WTC11 (cell line): Measurements from ENCODE around the gene ANXA6. TPM values are rescaled to one million over a fixed set of nuclear protein-coding genes. Genes with fewer than 3 reads are reported as not detected.
"Not testable (repeated sequence)": the region's sequence is repeated elsewhere in the genome, so short reads cannot be mapped to it uniquely, and the experiment has no call there.

Experiments used
- ATAC-seq: fragments of 200-7000 bp; cut with Tn5 transposase; 2 replicates; pipeline ENCODE4 v1.10.0; 2021; ENCODE audit warnings: mild to moderate bottlenecking, moderate library complexity
- CTCF ChIA-PET: fragments of 300-600 bp; sonication (Branson Sonifier 250); formaldehyde crosslinking; loops from one replicate; lab custom pipeline; 2021; ENCODE audit warnings: antibody characterized with exemption; lab: Charles Lee
- POLR2A ChIA-PET: fragments of 350-600 bp; sonication (Branson Sonifier 250); formaldehyde crosslinking; loops from one replicate; lab custom pipeline; 2021; ENCODE audit warnings: antibody characterized with exemption; lab: Charles Lee
- DNase-seq: peaks from one replicate; pipeline ENCODE4 v3.0.0; 2021; ENCODE audit warnings: low spot score
- H3K27ac Mint-ChIP-seq: 2 replicates; pipeline ENCODE4 v1.8.0; 2021; ENCODE audit warnings: mixed read lengths
- H3K27me3 Mint-ChIP-seq: 2 replicates; pipeline ENCODE4 v1.8.0; 2021; ENCODE audit warnings: low read depth, mild to moderate bottlenecking, moderate library complexity, mixed read lengths
- H3K36me3 Mint-ChIP-seq: 2 replicates; pipeline ENCODE4 v1.8.0; 2021; ENCODE audit warnings: mixed read lengths
- H3K4me1 Mint-ChIP-seq: 2 replicates; pipeline ENCODE4 v1.8.0; 2022; ENCODE audit warnings: mixed read lengths
- H3K4me3 Mint-ChIP-seq: 2 replicates; pipeline ENCODE4 v1.8.0; 2021; ENCODE audit warnings: mild to moderate bottlenecking, moderate library complexity, mixed read lengths
- H3K9me3 Mint-ChIP-seq: 2 replicates; pipeline ENCODE4 v1.8.0; 2021; ENCODE audit warnings: mixed read lengths
- ELF4 ChIP-seq: sonication (generic); formaldehyde crosslinking; IDR thresholded peaks from 2 replicates; pipeline ENCODE4 v1.8.1; 2022; ENCODE audit warnings: low read depth, mild to moderate bottlenecking, moderate library complexity, missing genetic modification reagents
- ETV6 ChIP-seq: sonication (generic); formaldehyde crosslinking; IDR thresholded peaks from 2 replicates; pipeline ENCODE4 v1.8.1; 2022; ENCODE audit warnings: mild to moderate bottlenecking, missing genetic modification reagents
- MLX ChIP-seq: sonication (generic); formaldehyde crosslinking; IDR thresholded peaks from 2 replicates; pipeline ENCODE4 v1.8.1; 2023; ENCODE audit warnings: mild to moderate bottlenecking, missing genetic modification reagents, moderate library complexity
- MYBL2 ChIP-seq: sonication (generic); formaldehyde crosslinking; IDR thresholded peaks from 2 replicates; pipeline ENCODE4 v1.8.1; 2023; ENCODE audit warnings: mild to moderate bottlenecking, moderate library complexity, missing genetic modification reagents
- NFE2L1 ChIP-seq: sonication (generic); formaldehyde crosslinking; IDR thresholded peaks from 2 replicates; pipeline ENCODE4 v1.8.1; 2023; ENCODE audit warnings: missing genetic modification reagents
- RELA ChIP-seq: sonication (generic); formaldehyde crosslinking; IDR thresholded peaks from 2 replicates; pipeline ENCODE4 v1.8.1; 2022; ENCODE audit warnings: missing genetic modification reagents, mild to moderate bottlenecking, borderline replicate concordance
- RORB ChIP-seq: fragments of 250-450 bp; sonication (Bioruptor Pico); IDR thresholded peaks from 2 replicates; pipeline ENCODE4 v1.9.0; 2021; ENCODE audit warnings: mild to moderate bottlenecking
- SP1 ChIP-seq: sonication (generic); formaldehyde crosslinking; conservative IDR thresholded peaks from 2 replicates; pipeline ENCODE4 v1.8.1; 2022; ENCODE audit warnings: missing genetic modification reagents
- ZBTB21 ChIP-seq: sonication (generic); formaldehyde crosslinking; IDR thresholded peaks from 2 replicates; pipeline ENCODE4 v1.8.1; 2023; ENCODE audit warnings: mild to moderate bottlenecking, missing genetic modification reagents, borderline replicate concordance
- ZMAT4 ChIP-seq: fragments of 250-450 bp; sonication (Bioruptor Pico); IDR thresholded peaks from 2 replicates; pipeline ENCODE4 v1.9.0; 2021; ENCODE audit warnings: mild to moderate bottlenecking
- ZSCAN18 ChIP-seq: fragments of 250-450 bp; sonication (Bioruptor Pico); IDR thresholded peaks from 2 replicates; pipeline ENCODE4 v2.1.2; 2022; ENCODE audit warnings: mild to moderate bottlenecking, moderate library complexity
- total RNA-seq: library from RNA; stranded (reverse); gene quantifications from 3 replicates; pipeline ENCODE4 v1.2.3, GENCODE V29; 2021
- TF ChIP-seq, protein P1 (sequence below): sonication (generic); formaldehyde crosslinking; IDR thresholded peaks from 2 replicates; pipeline ENCODE4 v1.8.0; 2022; ENCODE audit warnings: mild to moderate bottlenecking, missing genetic modification reagents

ANXA6 gene
- total RNA-seq, 1 experiment from 2014 or later: 92.8 TPM

DNA sequence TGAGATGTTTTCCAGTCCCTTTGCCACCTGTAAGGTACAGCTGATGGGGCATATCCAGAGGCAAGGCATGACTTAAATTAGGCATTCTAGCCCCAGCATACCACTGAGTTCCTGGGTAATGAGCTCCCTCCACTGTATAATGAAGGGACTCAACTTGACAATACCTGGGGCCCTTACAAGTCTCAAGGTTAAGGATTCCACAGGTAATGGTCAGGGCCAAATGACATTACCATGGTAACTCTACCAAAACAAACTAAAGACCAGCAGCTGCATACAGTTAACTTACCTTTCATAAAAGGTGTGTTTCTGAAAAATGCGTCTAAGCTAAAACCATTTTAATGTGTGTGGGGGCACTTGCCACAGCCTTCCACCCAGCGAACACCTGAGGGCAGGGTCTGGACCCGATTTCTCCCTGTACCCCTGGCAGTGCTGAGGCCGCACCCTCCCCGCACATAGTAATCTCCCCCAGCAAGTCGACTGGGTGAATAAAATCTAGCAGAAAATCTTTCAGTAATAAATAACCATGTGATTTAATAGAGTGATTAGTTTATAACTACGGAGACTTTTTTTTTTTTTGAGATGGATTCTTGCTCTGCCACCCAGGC lies 42.1 kb upstream of the ANXA6 start (continued):
- TF ChIP-seq ZSCAN18 (CRISPR knock-in tag): no peak

DNA sequence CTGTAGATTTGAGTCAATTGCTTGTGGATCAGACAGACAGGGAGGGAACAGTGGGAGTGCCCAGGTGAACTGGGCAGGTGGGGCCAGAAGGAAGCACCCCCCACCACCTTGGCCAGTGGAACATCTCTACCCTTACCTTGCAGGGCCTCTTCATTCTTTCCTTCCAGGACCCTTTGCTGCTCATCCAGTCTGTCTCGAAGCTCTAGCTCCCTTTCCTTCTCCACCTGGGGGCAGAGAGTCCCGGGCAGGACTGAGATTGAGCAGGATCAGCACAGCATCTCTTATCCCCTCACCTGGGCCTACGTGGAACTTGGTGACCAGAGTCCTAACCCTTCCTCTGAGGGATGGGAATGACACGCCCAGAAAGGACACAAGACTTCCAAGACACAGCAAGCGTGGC lies 41.3 kb upstream of the ANXA6 start:
- ChIA-PET CTCF (interaction anchor here (0.6 to 1.5 kb wide), 5 partner anchors 9 to 83 kb away, joined by 3 to 6 read pairs (median 5); no protein-coding TSS in a partner anchor), POLR2A (interaction anchor here (1.5 kb wide), 1 partner anchor 25 kb away, joined by 6 read pairs; the partner anchor contains the start of gene CCDC69)
- H3K27ac Mint-ChIP-seq: no peak overlapping the region
- no peak overlapping the region for H3K4me3 Mint-ChIP-seq
- no peaks in the 10 kb centered on the region for H3K27me3 Mint-ChIP-seq
- no peaks in the 10 kb centered on the region for H3K36me3 Mint-ChIP-seq
- peak; percentile 48; the same call in 1 of the 2 replicates for ATAC-seq
- TF ChIP-seq ZMAT4 (CRISPR knock-in tag) (no peak), RELA (CRISPR knock-in tag) (no peak), NFE2L1 (no peak), ETV6 (CRISPR knock-in tag) (no peak), RORB (no peak)
- TF ChIP-seq, all 79 proteins: peak for 0
- DNase-seq: no peak
- no peaks in the 10 kb centered on the region for H3K4me1 Mint-ChIP-seq
- H3K9me3 Mint-ChIP-seq: no peaks in the 10 kb centered on the region

DNA sequence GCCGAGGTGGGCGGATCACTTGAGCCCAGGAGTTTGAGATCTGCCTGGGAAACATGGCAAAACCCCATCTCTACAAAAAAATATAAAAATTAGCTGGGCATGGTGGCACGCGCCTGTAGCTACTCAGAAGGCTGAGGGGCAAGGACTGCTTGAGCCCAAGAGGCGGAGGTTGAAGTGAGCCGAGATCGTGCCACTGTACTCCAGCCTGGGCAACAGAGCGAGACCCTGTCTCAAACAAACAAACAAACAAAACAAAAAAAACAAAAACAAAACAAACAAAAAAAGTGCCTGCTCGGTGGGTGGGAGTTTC lies 39.7 kb upstream of the ANXA6 start:
- H3K27ac Mint-ChIP-seq, H3K4me3 Mint-ChIP-seq, H3K36me3 Mint-ChIP-seq, H3K4me1 Mint-ChIP-seq, POLR2A ChIA-PET, DNase-seq, H3K9me3 Mint-ChIP-seq, H3K27me3 Mint-ChIP-seq, ATAC-seq: not testable (repeated sequence)
- CTCF ChIA-PET: interaction anchor here (0.6 kb wide), 1 partner anchor 257 kb away, joined by 3 read pairs; no protein-coding TSS in a partner anchor

DNA sequence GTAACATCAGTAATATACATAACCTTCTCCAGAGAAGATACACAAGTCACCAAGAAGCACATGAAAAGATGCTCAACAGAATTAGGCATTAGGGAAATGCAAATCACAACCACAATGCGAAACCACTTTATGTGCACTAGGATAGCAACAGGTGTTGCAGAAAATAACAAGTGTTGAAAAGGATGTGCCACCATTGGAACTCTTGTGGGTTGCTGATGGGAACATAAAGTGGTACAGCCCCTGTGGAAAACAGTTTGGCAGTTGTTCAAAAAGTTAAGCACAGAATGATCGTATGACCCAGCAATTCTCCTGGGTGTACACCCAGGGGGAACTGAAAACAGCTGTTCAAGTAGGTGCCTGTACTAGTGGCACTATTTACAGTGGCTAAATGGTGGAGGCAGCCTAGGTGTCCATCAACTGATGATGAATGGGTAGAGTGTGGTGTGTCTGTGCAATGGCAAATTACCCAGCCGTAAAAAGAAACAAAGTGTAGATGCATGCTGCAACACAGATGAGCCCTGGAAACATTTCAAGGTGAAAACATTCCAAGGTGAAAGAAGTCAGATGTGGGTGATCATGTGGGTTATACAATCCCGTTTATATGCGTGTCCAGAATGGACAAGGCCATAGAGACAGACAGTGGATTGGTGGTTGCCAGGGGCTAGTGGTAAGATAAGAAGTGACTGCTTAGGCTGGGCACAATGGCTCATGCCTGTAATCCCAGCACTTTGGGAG lies 39.1 kb upstream of the ANXA6 start:
- Mint-ChIP-seq H3K27ac (no peak overlapping the region), H3K9me3 (peaks cover 4% of the 10 kb centered on the region), H3K4me3 (no peak overlapping the region), H3K4me1 (no peaks in the 10 kb centered on the region; the same call in 1 of the 2 replicates), H3K27me3 (no peaks in the 10 kb centered on the region), H3K36me3 (0 out of 2 replicates have a peak, but pooled peaks cover 2% of the 10 kb centered on the region)
- TF ChIP-seq MYBL2: no peak
- no peak for TF ChIP-seq ZSCAN18 (CRISPR knock-in tag)
- no peak for TF ChIP-seq SP1 (CRISPR knock-in tag)
- TF ChIP-seq MLX (CRISPR knock-in tag): no peak
- no peak for TF ChIP-seq ZBTB21 (CRISPR knock-in tag)
- no peak for TF ChIP-seq ELF4 (CRISPR knock-in tag)
- TF ChIP-seq, protein P1, sequence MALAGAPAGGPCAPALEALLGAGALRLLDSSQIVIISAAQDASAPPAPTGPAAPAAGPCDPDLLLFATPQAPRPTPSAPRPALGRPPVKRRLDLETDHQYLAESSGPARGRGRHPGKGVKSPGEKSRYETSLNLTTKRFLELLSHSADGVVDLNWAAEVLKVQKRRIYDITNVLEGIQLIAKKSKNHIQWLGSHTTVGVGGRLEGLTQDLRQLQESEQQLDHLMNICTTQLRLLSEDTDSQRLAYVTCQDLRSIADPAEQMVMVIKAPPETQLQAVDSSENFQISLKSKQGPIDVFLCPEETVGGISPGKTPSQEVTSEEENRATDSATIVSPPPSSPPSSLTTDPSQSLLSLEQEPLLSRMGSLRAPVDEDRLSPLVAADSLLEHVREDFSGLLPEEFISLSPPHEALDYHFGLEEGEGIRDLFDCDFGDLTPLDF: no peak
- DNase-seq: no peak
- ChIA-PET POLR2A (no interaction called here), CTCF (no interaction called here)
- no peak for ATAC-seq
